Skin of body (tissue), 2 donors: ENCODE data around the gene ELOB. TPM values are rescaled to one million over a fixed set of nuclear protein-coding genes. Genes with fewer than 3 reads are reported as not detected.
A peak's percentile ranks its signal among the peaks of the same experiment; 100 is the strongest.

Source experiments
- DNase-seq: peaks from one replicate; lab custom pipeline; 2025; lab: John Stamatoyannopoulos, UW
- total RNA-seq: library from RNA; depleted of rRNA; stranded (reverse); fragments of >200 nt; gene quantifications from one replicate; pipeline ENCODE4 v1.2.3, GENCODE V29; 2014

ELOB gene
- total RNA-seq, 1 donor from 2014 or later, result 109 TPM

DNA sequence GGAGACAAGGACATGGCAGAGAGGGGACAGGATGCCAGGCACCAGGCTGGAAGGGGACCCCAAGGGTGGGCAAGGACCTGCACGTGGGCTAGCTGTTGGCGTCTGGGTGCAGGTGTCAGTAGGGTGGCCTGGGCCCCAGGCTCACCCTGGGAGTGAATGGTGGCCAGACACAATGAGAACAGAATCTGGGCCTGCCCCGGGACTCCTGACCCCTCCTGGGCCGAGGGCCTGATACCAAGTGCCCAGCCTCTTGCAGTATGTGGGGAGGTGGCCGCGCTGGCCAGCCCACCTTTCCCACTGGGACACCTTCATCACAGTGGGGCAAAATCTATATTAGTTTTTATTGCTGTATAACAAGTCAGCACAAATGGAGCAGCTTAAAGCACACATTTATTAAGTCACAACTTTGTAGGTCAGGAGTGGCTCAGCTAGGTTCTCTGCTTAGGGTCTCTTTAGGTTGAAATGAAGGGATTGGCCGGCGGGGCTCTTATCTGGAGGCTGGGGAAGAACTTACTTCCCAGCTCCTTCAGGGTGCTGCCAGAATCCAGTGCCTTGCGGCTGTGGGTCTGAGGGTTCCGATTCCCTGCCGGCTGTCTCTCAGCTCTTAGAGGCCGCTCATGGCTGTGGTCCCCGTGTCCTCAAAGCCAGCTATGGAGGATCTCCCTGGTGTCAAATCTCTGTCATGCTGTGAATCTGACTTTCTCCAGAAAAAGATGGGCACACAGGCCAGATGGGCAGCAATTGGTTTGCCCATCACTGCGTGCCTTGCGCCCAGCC, 6.7 kb upstream of the ELOB start:
- no peak for DNase-seq

DNA sequence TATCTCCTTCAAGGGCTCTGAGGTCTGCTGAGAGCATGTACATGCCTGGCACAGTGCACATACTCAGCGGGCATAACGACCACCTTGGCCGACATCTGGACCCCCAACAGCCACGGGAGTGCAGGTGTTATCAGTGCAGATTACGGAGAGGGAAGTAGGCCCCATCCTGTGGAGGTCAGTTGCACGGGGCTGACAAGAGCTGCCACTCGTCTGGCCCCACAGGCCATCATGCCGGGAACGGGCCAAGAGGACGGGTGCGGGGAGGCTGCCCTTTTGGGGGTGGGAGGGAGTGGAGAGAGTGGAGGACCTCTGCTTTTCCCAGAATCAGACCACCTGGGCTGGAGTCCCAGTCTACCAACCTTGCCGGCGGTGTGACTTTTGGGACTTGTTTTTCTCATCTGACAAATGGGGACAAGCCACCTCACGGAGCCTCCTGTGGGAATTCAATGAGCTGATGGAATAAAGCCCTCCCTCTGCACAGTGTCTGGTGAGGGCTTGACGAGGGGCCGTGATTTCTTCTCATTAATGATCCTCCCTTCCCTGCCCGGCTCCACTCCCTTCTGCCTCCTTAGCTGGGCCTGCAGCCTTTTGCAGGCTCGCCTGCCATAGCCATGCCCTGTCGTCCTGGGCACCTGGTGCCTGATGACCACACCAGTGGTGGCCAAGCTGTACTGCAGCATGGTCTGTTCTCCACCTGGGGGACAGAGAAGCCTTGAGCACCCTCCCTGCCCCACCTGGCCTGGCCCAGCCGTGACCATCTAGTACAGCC, 5.7 kb upstream of the ELOB start:
- DNase-seq, result no peak

DNA sequence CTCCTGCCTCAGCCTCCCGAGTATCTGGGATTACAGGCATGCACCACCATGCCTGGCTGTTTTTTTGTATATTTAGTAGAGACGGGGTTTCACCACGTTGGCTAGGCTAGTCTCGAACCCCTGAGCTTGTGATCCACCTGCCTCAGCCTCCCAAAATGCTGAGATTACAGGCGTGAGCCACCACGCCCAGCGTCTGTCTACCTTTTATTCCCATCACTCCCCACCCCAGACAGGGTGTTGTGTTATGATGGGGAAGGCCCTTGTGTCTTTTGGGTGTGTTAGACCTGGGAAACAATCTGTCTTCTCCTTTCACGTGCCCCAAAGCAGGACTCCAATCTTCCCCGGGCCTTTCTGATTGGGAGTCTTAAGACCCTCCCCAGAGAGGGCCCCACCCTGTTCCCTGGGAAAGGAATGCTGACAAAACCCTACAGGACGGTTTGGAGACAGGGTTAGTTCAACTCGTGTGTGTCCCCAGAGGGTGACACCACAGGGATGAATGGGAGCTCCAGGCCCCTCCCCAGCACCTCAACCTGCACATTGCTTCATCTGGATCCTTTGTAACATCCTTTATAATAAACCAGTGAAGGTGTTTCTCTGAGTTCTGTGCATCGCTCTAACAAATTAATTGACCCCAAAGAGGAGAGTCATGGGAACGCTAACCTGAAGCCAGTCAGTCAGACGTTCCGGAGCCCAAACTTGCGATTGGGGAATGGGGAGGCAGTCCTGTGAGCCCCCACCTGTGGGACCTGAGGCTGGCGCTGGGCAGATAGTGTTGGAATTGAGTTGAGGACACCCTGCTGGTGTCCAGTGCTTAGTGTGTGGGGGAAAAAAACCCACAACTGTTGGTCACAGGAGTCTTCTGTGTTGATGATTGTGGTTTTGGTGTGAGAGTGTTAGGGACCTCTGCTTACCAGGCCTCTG, 3.2 kb upstream of the ELOB start:
- DNase-seq, result no peak

DNA sequence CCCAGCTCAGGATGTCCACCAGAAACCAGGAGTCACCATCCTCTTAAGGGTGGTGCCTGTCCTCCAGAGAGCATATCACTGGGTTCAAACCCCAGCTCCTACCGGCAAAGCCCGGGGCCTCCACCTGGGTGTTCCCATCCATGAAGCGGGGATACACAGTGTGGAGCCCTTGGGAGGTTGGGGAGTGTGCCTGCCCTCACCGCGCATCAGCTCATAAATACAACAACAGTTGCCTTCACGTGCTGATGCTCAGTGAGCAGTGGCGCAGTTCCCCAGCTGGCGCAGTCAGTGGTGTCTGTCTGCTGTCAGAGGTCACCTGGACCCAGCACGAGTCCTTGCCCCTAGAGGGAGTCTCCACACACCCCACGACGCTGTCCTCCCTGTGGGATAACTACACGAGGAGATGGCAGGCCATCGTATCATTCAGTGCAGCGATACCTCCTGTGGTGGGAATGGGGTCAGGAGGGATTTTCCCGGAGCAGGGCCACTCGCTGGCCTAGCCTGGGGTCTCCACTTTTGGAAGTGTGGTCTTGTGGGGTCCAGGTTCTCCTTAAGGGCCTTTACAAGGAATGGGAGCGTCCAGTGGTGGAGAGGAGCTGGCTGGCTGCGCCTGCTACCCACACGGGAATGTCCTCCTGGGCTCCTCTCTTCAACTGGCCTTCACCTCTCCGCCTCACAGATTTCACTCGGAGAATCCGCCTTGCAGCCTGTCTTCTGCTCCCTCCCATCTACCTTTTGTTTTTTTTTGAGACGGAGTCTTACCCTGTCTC, 2.3 kb upstream of the ELOB start:
- no peak for DNase-seq

DNA sequence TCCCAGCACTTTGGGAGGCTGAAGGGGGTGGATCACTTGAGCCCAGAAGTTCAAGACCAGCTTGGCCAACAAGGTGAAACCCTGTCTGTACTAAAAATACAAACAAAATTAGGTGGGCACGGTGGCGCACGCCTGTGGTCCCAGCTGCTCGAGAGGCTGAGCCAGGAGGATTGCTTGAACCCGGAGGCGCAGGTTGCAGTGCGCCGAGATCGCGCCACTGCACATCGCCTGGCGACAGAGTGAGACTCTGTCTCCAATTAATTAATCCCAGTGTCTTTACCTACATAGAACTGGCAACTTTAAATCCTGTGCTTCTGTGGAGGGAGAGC, 1.5 kb upstream of the ELOB start:
- no peak for DNase-seq

DNA sequence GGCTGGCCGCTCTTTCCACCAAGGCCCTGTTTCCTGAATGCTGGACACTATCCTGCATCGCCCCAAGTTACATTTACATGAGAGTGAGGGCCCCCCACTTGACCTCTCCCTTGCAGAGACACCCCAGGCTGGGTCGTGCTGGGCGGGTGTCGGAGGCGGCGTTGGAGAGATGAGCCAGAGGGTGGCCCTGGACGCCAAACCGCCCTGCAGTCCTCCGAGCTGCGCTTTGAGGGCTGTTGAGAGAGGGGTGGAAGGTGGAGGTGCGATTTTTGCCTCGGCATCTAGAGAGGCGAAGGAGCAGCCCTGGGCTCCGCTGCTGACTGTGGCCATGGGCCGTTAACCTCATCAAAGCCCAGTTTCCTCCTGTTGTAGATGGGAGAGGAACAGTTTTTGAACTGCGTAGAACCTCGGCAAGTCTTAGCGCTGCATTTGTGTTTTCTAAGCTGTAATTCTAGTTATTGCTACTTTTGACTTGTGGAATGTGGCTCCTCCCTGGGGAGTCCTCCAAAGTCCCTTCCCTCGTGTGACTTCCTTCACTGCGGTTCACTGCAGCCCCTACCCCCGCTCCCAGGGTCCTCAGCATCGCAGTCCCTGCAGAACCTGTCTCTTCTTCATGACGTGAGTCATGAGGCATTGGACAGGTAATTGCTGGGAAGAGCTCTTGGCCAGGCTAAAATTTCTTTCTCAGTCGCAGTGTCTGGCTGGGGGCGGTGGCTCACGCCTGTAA, 986 bp upstream of the ELOB start:
- peak; percentile 13 for DNase-seq

DNA sequence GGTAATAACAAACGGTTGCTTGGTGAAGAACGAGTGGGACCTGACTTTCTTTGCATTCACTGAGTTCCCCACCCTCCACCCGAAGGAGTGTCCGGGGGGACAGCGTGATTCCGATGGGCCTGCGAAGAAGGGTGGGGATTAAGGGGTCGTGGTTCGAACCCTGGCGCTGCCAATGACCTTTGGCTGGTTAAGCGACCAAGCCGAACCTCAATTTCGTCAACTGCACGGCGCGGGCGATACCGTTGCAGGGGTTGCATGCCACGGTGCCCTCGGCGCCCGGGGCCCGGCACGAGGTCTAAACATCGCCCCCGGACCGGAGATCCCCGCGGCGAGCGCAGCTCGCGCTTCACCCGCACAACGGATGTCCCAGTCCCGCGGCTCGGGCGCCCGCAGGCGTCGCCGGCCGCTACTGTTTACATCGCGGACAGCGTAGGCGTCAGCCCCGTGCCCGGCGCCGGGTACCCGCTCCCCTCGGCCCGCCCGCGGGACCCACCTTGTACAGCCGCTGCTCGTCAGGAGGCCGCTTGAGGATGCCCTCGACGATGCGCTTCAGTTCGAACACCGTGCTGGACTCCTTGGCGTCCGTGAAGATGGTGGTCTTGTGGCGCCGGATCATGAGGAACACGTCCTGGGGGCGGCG, 460 bp downstream of the ELOB start:
- DNase-seq, result no peak

DNA sequence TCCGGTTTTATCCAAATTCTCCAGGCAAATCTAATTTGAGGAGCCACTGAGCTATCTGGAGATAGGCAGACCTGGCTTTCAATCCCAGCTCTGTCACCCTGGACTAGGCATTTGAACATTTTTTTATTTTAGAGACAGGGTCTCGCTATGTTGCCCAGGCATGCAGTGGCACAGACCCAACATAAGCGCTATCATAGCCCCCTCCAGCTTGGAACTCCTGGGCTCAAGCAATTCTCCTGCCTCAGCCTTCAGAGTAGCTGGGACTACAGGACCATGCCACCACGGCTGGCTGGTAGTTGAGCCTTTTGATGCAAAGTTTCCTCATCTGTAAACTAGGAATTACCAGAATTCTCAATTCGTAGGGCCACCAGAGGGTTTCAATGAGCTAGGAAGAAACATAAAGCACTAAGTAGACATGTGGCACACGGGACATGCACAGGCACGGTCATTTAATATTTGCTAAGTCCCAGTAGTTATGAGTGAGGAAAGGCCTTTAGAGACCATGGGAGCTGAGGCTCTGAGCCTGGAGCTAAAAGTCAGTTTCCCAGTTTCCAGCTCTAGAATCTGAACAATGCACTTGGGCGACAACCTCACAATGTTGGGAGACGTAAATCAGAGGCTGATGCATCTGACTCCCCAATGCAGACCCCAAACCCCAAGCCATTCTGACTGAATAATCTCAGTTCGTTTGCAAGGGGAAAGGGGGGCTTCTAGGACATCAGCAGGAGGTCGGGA, 1.1 kb downstream of the ELOB start:
- DNase-seq, result no peak

DNA sequence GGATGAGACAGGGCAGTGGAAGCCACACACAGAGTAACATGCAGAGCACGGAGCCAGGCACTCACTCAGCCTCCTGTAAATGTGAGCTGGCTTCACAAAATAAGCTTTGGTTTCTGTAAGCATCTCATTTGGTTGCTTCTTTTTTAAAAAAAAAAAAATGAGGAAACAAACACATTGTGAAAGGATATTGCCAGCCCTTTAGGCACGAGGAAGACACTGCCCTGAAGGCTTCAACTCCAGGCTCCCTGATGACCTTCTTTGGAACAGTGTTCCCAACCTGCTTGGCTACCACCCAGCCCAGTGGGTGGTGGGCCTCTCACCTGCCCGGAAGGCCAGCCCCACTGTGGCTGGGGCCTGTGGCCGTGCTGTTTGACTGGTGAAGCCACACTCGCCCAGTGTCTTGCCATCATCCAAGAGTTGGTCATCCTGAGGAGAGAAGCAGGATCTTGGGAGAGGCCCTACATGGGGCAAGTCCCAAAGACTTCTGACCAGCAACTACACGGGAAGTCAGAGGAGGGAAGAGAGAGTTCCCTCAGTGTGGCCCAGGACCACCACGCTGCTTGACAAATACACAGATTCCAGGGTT, 1.9 kb downstream of the ELOB start:
- no peak for DNase-seq

DNA sequence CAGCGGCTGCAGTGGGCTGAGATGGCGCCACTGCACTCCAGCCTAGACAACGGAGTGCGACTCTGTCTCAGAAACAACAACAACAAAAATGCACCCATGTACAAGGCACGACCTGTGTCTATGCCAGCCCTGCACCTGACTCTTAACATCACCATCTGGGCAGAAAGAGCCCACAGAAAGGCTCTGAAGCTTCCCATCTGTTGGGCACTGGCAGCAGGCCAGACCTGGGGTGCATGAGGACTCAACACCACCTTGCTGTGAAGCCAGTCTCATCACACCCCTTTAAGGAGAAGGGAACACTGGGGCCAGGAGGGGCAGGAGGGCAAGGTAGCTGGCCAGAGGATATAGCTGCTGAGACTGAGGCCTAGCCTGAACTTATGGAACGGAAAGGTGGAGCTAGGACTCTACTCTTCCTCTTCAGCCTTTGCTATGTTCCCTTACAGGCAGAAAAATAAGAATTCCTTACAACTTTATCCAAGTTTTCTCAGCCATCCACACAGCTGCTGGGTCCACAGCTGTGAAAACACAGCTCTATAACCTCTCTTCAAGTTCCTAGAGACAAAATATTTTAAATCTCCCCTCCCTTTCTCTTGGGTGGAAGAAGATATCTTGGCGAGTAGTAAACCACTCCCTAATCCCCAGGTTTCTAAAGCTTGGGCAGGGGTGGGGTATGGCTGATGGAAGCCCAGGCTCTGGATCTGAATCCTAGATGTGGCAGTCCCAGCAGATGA, 2.8 kb downstream of the ELOB start:
- no peak for DNase-seq

DNA sequence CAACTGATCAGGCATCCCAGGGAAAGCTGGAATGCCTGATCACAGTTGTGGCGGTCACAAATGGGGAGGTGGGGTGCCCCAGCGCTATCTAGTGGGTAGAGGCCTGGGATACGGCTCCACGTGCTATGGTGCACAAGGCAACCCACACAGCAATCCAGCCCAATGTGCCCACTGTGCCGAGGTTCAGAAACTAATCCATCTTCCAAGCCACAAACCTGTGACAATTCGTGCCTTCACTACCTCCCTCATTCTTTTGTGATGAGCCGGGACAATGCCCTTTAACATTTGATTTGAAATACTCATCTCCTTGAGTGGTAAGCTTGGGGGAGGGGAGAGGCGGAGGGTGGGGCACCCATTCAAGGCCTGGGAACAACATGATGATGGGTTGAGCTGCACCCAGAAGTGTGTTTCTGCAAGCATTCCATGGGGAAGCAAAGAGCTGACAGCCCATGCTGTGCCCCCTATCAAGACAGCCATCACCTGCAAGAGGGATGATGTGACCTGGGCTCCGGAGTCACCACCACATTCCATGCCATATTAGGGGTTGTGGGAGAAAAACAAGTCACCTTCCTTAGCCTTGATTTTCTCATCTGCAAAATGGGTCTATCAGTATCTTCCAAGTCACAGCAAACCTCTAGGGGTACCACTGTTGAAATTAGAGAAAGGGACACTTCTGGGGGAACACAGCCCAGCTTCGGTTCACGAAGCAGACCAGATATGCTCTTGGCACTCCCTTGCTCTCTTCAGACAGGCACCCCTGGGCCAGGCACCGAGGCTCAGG, 3.7 kb downstream of the ELOB start:
- DNase-seq, result no peak

DNA sequence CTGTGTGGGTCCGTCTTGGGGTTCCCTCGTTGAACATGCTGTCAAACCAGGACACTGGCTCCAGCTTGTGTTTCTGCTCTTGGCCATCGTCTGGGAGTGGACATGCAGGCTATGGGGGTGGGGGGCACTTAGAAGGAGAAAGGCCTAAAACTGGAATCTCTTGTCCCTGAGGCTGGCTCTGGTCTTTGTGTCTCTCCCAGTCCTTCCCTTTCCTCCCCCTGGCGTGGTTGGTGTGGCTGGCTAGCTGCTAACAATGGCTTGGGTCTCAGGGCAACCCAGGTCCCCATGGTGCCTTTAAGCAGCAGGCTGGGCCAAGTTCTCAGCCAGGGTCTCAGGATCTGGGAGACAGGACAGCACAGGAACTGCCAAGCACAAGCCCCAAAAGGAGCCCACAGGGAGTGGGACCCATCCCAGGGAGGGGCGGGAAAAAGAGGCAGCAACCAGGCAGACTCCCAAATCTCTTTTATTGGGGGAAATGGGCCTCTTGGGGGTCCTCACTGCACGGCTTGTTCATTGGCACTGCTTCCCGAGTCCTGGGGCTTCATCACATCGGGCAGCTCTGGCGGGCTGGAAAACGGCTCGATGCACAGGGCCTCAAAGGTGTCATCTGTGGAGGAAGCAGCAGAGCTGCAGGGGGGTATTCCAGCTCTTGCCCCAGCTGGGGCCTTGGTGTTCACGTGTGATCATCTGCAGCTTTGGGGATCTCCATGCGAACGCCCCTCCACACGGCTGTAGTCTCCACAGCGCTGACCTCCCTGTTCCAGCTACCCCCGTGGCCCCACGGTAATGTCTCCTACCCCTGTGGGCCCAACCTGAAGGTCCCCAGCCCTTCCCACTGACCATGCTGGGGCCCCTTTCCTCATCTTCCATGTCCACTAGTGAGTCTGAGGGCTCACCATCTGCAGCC, 5.3 kb downstream of the ELOB start:
- no peak for DNase-seq

DNA sequence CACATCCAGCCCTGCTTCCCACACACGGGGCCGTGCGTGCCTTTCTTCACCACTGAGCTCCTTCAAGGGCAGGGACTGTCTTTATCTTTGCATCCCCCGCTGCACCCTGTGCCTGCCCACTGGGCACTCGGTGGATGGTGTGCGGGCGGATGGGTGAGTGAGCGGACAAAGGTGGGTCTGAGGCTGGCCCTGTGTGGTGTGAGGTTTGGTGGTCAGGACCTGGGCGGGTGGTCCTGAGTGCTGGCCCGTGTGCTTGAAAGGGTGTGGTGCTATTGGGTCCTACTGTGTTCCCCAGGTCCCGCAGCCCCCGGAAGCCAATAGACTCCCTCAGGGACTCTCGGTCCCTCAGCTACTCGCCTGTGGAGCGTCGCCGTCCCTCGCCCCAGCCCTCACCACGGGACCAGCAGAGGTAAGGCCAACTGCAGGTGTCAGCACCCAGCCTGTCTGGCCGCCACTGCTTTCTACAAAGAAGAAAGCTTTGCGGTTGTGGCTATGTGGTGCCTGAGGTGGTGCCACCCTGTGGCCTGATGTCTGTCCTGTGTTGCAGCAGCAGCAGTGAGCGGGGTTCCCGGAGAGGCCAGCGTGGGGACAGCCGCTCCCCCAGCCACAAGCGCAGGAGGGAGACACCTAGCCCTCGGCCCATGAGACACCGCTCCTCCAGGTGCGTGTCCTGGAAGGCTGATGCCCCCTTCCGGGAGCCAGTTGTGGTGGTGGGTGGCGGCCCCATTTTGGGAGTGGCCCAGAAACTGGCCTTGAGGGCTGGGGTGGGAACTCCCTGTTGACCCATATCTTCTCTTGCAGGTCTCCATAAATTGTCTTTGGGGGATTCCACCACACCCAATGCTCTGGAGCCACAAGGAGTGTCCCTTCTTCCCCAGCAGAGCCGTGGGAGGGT, 6.8 kb downstream of the ELOB start:
- no peak for DNase-seq

DNA sequence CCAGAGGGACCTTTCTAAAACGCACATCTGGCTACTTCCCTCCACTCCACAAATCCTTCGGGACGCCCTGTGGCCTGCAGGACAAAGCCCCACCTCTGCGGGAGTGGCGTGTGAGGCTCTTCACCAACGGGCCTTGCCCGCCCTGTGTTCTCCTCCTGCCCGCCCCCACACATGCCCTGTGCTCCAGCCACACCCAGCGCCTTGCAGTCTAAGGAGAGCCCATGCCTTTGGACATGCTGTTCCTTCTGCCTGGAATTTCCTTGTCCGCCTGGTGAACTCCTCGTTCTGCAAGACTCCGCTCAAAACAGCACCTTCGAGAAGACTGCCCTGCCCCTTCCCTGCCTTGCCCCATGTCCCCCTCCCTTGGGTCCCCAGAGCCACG, 7.4 kb downstream of the ELOB start:
- no peak for DNase-seq

DNA sequence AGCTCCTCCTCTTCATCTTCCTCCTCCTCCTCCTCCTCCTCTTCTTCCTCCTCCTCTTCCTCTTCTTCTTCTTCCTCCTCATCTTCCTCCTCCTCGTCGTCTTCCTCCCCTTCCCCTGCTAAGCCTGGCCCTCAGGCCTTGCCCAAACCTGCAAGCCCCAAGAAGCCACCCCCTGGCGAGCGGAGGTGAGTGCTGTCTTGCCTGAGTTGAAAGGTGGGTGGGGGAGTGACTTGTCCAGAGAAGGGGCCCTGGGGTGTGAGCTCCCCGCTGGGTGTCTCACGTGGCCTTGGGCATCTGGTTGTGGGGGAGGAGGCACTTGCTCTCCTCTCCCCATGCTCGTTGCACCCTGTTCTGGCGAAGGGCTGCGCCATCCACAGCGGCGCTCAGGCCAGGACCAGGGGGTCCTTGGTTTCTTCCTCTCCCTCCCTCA, 8.0 kb downstream of the ELOB start:
- no peak for DNase-seq
